Measurements from ENCODE around the gene BATF2. TPM values are rescaled to one million over a fixed set of nuclear protein-coding genes. Genes with fewer than 3 reads are reported as not detected.
"Not testable (repeated sequence)": the region's sequence is repeated elsewhere in the genome, so short reads cannot be mapped to it uniquely, and the experiment has no call there.

Gene BATF2
- total RNA-seq, 4 donors from 2014 or later, result 0.90 to 3.7 TPM; not detected in 2

DNA sequence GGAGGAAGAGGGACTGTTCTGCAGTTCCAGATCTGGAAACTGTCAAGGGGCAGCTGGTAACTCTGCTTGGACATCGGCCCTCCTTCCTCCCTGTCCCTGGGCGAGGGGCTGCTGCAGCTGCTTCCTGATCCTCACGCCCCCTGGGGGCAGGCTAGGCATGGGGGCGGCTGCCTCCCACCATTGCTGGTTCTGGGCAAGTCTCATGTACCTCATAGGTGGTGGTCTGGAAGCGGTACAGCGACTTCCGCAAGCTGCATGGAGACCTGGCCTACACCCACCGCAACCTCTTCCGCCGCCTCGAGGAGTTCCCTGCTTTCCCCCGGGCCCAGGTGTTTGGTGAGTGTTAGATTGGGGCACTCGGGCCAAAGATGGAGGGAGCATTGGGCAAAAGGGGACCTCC lies 35.4 kb upstream of the BATF2 start:
- Histone ChIP-seq H3K9me3 (no peaks in the 10 kb centered on the region), H3K4me1 (no peaks in the 10 kb centered on the region), H3K4me3 (no peak overlapping the region), H3K36me3 (no peaks in the 10 kb centered on the region), H3K27me3 (no peaks in the 10 kb centered on the region), H3K27ac (no peak overlapping the region)
- DNase-seq, result no peak
- intact Hi-C loops (cut with DNase I; ENCODE audit: low total_unique reads), result no loop called here
- TF ChIP-seq, protein P1, sequence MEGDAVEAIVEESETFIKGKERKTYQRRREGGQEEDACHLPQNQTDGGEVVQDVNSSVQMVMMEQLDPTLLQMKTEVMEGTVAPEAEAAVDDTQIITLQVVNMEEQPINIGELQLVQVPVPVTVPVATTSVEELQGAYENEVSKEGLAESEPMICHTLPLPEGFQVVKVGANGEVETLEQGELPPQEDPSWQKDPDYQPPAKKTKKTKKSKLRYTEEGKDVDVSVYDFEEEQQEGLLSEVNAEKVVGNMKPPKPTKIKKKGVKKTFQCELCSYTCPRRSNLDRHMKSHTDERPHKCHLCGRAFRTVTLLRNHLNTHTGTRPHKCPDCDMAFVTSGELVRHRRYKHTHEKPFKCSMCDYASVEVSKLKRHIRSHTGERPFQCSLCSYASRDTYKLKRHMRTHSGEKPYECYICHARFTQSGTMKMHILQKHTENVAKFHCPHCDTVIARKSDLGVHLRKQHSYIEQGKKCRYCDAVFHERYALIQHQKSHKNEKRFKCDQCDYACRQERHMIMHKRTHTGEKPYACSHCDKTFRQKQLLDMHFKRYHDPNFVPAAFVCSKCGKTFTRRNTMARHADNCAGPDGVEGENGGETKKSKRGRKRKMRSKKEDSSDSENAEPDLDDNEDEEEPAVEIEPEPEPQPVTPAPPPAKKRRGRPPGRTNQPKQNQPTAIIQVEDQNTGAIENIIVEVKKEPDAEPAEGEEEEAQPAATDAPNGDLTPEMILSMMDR (IDR thresholded peaks at IDR 0.05), result no peak
- TF ChIP-seq POLR2A (IDR thresholded peaks at IDR 0.05), result no peak

DNA sequence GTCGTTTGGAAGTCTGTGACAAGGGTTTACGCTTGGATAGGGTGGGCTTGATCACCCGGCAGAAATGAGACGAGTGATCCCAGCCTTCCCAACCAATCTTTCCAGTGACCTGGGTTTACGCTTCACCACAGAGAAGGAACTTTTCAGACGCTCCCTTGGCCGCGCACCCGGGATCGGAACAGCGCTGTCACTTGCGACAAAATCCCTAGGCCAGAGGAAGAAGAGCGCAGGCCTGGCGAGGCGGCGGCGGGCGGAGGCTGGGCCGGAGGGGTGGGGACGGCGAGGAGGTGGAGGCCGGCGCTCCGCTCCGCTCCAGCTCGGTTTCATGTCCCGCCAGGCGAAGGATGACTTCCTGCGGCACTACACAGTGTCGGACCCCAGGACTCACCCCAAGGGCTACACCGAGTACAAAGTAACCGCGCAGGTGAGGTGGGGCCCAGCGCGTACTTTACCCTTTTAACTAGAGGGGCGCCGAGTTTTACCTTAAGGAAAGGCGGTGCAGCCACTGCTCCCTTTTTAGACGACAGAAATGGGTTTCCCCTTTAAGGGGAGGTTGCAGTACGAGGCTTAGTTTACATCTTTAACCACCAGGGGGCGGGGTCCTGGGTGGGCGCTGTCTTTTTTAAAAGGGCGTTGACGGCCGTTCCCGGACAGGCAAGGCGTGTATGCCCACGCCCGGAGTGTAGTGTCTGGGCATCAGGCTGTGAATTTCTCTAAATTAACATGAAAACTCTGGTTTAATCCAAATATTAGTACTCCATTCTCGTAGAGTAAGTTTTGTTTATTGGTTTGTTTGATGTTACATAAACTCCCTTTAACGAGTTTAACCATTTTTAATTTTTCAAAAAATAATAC lies 30.7 kb upstream of the BATF2 start, which contains the start of gene SNX15:
TSS of gene SNX15 (plus strand) at position 227 of the 855 bp plus-strand sequence. CDS start at position 326, 99 bp downstream.
- Histone ChIP-seq H3K9me3 (no peaks in the 10 kb centered on the region), H3K4me3 (peak within 1 kb of the TSS; percentile 62 to 64), H3K4me1 (no peaks in the 10 kb centered on the region), H3K27me3 (no peaks in the 10 kb centered on the region), H3K27ac (peak within 1 kb of the TSS; percentile 88 to 92), H3K36me3 (no peaks in the 10 kb centered on the region)
- peak; percentile 76 to 78 for TF ChIP-seq POLR2A (IDR thresholded peaks at IDR 0.05)
- TF ChIP-seq, protein P1 (IDR thresholded peaks at IDR 0.05), result peak; percentile 57 to 81 (median 73)
- intact Hi-C loops (cut with DNase I; ENCODE audit: low total_unique reads), result no loop called here
- peak; percentile 94 to 95 for DNase-seq

DNA sequence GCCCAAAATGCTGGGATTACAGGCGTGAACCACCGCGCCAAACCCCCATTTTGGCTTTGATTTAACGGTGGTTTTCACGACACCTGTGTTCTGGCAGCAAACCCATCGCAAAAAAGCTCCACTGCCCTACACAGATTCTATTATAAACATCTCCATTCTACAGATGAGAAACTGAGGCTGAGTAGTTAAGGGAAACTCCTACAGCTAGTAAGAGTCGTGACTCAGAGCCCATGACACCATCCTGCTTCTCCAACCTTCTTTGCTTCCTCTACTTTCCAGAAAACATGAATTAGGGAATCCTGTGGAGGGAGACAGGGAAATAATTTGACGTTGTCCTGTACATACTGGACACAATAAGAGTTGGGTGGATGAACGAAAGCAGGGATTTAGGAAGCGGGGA lies 30.0 kb upstream of the BATF2 start:
- no peaks in the 10 kb centered on the region for H3K36me3 ChIP-seq
- peak overlapping the region; percentile 62 to 64 for H3K4me3 ChIP-seq
- no peaks in the 10 kb centered on the region for H3K27me3 ChIP-seq
- no peaks in the 10 kb centered on the region for H3K9me3 ChIP-seq
- no peak for TF ChIP-seq POLR2A (IDR thresholded peaks at IDR 0.05)
- TF ChIP-seq, protein P1 (IDR thresholded peaks at IDR 0.05), result no peak
- intact Hi-C loops (cut with DNase I; ENCODE audit: low total_unique reads), result no loop called here
- no peaks in the 10 kb centered on the region for H3K4me1 ChIP-seq
- DNase-seq, result no peak
- H3K27ac ChIP-seq, result peak overlapping the region; percentile 88 to 92

DNA sequence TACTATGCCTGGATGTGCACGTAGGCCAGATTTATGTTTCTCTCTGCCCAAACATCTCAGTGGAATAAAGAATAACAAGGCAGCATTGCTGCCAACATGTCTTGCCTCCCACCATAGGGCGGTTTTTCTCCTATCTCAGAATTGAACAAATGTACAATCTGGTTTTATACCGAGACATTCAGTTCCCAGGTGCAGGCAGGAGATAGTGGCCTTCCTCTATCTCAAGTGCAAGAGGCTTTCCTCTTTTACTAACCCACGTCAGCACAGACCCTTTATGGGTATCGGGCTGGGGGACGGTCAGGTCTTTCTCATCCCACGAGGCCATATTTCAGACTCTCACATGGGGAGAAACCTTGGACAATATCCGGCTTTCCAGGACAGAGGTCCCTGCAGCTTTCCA lies 26.7 kb upstream of the BATF2 start:
- H3K4me3 ChIP-seq; H3K9me3 ChIP-seq; H3K27ac ChIP-seq; intact Hi-C loops (cut with DNase I; ENCODE audit: low total_unique reads); H3K4me1 ChIP-seq; H3K36me3 ChIP-seq; DNase-seq; H3K27me3 ChIP-seq: not testable (repeated sequence)

DNA sequence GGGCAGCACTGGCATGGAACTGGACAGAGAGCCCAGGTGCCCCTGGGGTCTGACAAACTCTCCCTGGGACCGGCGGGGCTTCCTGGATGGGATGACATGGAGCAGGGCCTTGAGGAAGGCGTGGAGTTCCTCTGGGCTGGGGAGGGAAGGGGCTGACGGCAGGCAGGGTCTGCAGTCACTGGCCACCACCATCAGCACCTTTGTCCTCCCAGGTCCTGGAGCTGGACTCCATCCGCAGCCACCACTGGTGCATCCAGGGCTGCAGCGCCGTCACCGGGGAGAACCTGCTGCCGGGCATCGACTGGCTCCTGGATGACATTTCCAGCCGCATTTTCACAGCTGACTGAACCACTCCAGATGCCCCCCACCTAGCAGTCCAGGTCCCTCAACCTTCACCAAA lies 24.7 kb upstream of the BATF2 start:
- no peak overlapping the region for H3K4me3 ChIP-seq
- intact Hi-C loops (cut with DNase I; ENCODE audit: low total_unique reads), result no loop called here
- no peaks in the 10 kb centered on the region for H3K4me1 ChIP-seq
- H3K9me3 ChIP-seq, result no peaks in the 10 kb centered on the region
- no peak for DNase-seq
- H3K36me3 ChIP-seq, result no peaks in the 10 kb centered on the region
- H3K27ac ChIP-seq, result no peak overlapping the region
- TF ChIP-seq, protein P1 (IDR thresholded peaks at IDR 0.05), result no peak
- no peaks in the 10 kb centered on the region for H3K27me3 ChIP-seq
